Stimulated activated CD4-positive, alpha-beta T cell treated with anti-CD3 and anti-CD28 coated beads, TNF-alpha, amount 100 ng/mL, for 24 hours (primary cell): ENCODE data around the gene CYS1.
A peak's percentile ranks its signal among the peaks of the same experiment; 100 is the strongest.
"Not testable (repeated sequence)": the region's sequence is repeated elsewhere in the genome, so short reads cannot be mapped to it uniquely, and the experiment has no call there.

Source experiments
- DNase-seq, 3 experiments: peaks; one replicate each; pipeline ENCODE4 v3.0.0-alpha.2; 2020; ENCODE audit warnings: low read depth in 3 of 3

Gene CYS1, protein sequence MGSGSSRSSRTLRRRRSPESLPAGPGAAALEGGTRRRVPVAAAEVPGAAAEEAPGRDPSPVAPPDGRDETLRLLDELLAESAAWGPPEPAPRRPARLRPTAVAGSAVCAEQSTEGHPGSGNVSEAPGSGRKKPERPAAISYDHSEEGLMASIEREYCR

DNA sequence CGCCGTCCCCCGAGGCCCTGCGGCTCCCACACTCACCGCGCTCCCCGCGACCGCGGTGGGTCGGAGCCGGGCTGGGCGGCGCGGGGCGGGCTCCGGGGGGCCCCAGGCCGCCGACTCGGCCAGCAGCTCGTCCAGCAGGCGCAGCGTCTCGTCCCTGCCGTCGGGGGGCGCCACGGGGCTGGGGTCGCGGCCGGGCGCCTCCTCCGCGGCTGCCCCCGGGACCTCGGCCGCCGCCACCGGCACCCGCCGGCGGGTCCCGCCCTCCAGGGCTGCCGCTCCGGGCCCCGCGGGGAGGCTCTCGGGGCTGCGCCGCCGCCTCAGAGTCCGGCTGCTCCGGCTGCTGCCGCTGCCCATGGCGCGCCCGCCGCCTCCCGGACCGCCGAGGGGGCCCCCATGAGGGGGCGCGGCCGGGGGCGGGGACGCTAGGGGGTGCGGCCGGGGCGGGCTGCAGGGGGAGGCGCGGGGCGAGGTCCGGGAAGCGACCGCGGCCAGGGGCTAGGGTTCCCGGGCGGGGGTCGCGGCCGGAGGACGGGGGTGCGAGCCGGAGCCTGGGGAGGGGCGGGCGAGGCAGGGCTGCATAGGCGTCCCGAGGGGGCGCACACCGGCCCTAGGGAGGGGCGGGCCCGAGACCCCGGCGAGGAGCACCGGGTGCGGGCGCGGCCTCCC, at the start of gene CYS1:
Gene CYS1 (minus strand): TSS at position 542 of the 666 bp plus-strand sequence. CDS start 188 bp downstream, at position 354.
- DNase-seq, result no peak

DNA sequence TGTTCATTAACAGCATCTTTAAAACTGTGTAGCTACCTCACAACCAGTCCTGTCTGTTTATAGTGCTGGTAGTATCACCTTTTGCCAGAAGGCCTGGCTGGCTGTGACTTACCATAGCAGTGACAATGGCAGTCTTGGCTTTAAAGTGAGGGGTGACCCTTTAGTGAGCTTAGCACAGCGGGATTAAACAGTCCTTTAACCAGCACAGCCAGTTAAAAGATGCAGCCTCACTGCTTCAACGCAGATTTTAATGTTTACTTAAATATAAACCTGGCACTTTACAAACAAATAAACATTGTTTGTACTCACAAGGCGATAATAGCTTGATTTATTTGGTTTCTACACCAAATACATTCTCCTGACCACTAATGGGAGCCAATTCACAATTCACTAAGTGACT, 49.3 kb upstream of the CYS1 start:
- no peak for DNase-seq

DNA sequence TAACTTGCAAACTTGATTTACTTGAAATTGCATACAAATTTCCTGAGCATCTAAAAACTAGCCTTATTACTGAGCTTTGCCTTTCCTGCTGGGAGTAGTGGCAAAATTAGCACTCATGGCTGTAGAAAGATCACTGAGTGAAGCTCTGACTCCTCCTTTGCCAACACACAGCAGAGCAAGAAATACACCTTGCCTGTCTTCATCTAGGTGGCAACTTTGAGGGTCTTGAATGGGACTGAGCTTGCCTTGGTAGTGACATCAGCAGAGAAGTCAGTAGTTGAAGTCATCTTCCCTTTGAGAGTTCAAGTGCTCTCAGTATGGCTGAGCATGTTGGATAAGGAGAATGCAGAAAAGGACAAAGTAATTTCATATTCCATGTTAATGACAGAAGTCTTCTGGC, 48.2 kb upstream of the CYS1 start:
- no peak for DNase-seq

DNA sequence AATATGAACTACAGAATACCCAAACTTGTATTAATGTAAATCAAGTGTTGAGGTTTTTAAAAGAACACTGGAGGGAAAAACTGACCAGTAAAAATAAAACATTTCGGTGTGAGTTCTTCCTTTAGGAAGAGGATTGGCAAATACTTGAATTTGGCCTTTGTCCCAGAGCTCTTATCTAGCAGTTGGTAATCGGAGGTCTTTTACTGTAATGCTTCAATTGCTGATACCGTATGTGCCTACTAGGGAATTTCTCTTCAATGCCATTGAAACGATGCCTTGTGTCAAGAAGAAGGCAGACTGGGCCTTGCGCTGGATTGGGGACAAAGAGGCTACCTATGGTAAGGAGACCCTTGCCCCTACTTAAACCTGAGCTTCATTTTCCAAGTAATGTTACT, 46.4 kb upstream of the CYS1 start:
- no peak for DNase-seq

DNA sequence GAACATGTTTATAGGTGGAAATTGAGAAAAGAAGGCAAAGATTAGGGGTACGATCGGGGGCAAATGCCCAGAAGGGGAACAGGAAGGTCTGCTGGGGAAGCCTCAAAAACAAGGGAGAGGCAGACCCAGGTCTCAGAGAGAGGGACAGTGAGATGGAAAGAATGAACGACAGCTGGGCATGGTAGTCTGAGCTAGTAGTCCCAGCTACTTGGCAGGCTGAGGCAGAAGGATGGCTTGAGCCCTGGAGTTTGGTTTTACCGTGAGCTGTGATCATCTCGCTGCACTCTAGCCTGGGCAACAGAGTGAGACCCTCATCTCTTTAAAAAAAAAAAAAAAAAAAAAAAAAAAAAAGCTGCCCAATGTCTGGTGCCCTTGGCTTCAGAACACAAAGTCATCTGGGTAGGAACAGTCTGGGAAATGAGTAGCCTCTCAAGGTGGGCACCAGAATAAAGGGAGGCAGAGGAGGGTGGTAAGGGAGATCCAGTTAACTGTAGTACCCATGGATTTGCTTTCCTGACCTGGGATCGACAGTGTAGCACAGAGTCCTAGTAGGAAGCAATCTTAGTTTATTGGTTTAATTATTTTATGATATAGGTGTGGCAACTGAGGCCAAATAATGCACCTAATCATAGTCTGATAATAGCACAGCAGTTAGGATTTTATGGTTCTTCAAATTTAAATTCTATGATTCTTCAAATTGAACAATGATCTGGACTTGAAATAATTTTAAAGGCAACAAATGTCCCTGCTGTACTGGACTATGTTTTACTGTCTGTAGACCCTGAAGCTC, 45.8 kb upstream of the CYS1 start:
- no peak for DNase-seq

DNA sequence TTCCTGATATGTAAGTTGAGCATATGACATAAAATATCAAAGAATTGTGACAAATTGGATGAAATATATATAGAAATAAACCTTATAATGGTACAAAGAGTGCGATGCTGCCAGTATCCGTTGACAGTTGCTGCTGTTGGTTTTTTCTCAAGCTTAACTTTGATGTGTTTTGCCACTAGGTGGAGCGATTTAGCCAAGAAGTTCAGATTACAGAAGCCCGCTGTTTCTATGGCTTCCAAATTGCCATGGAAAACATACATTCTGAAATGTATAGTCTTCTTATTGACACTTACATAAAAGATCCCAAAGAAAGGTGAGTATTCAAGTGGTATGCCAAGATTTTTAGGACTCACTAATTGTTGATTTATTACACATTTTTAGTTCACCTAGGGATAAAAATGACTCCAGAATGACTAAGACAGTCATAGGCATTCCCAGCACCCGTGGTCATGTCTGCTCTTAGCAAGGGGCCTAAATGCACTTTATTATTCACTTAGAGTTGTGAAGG, 44.4 kb upstream of the CYS1 start:
- DNase-seq, result peak in 1 of 3 experiments; percentile 45

DNA sequence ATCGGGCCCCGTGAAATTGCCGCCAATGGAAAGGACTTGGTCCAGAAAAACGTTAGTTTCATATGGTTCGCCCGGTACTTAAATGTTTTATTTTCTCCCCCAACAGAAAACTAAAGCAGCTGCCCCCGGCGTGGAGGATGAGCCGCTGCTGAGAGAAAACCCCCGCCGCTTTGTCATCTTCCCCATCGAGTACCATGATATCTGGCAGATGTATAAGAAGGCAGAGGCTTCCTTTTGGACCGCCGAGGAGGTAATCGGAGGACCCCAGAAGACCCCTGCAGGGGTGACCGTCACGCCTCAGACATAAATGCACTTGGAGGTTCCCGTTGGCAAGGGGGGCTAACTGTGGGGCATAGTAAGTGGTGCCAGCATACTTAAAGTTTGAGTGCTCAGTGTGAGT, 43.1 kb upstream of the CYS1 start:
- no peak for DNase-seq

DNA sequence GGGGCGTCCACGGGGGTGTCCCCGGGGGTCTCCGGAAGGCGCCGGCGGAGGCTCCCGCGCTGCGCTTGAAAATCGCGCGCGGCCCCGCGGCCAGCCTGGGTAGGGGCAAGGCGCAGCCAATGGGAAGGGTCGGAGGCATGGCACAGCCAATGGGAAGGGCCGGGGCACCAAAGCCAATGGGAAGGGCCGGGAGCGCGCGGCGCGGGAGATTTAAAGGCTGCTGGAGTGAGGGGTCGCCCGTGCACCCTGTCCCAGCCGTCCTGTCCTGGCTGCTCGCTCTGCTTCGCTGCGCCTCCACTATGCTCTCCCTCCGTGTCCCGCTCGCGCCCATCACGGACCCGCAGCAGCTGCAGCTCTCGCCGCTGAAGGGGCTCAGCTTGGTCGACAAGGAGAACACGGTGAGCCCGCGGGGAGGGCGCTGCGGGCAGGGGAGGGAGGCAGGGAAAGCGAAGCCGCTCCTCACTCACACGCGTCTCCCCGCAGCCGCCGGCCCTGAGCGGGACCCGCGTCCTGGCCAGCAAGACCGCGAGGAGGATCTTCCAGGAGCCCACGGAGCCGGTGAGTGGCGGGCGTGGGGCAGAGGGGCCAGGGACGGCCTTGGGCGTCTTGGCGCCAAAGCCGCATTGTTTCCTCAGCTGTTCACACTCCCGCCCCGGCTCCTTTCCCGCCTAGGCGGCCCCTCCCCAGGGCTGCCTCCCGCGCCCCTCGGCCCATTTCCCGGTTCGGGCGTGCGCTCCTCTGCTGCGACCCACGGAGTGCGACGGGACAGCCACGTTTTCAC, 42.5 kb upstream of the CYS1 start, which contains the start of gene RRM2:
Gene RRM2 (plus strand): TSS at position 240 of the 781 bp plus-strand sequence. CDS start 60 bp downstream, at position 300.
- peak; percentile 76 to 96 (median 77) for DNase-seq

DNA sequence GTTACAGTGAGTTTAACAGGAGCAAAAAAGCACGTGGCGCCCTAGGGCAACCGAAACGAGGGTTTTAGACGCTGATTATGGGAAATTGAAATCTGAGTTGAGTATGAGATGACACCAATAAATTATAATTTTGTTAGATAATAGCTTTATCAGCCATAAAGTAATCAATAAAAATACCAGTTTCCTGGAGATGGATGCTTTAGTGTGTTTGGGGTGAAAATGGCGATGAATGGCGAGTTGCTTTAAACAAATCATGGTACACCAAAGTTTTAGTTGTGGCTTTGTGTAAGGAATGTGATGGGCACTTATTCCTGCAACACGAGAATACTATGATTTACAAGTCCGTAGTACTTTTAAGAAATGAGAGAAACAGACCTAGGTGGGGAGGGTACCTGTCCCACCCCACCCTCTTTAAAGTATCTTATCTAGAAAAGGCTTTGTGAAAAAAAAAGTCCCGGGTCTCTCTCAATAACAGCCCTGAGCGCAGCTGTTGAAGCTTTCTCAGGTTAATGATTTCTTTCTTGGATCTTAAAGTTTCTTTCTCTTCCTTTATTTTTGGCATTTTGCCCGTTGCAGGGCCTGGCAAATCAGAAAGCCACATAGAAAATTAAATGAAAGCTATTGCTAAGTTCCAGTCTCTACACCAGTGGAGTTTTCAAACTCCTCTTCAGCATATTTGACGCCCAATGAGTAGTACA, 40.8 kb upstream of the CYS1 start:
- no peak for DNase-seq

DNA sequence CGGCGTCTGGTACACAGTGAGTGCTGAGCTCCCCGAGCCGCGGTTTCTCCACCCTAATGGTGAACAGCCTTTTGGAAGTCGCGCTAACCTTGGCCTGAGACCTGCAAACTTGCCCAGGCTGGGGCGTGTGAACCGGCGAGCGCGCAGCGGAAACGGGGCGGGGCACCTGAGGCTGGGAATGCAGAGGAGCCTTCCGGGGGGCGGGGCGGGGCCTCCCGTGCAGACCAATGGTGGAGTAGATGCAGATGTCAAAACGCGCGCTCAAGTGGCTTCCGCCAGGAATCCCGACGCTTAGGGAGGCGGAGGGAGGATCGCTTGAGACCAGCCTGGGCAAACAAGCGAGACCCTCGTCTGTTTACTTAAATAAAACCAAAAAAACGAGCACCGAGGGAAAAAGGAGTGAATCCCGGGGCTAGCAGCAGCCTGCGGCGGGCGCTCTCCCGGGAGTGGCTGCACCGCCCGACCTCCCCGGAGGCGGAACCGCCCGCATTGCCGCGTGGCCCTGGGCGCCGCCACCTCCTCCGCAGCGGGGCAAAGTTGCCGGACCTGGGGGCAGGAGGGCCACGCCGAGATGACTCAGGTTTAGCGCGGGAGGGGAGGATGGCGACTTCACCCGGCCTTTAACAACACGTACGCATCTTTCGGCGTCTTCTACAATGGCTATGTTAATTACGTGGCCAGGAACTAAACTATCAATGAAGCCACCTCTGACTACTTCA, 40.1 kb upstream of the CYS1 start:
- DNase-seq, result peak; percentile 86 to 99 (median 93)

DNA sequence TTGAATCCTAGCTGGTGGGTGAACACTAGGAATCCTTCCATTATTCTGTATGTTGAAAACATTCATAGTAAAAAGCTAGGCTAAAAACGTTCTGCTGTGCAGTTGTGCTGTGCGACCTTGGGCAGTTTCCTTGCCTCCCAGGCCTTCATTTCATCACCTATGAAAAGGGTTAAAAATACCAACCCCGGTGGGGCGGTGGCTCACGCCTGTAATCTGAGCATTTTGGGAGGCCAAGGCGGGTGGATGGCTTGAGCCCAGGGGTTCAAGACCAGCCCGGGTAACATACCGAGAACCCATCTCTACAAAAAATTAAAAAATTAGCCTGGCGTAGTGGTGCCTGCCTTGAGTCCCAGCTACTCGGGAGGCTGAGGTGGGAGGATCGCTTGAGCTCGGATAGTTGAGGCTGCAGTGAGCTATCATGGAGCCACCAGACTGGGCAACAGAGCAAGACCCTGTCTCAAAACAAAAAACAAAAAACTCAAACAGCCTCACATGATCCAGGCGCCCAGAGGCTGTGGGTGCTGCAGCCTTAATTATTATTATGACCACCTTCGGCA, 39.5 kb upstream of the CYS1 start:
- no peak for DNase-seq

DNA sequence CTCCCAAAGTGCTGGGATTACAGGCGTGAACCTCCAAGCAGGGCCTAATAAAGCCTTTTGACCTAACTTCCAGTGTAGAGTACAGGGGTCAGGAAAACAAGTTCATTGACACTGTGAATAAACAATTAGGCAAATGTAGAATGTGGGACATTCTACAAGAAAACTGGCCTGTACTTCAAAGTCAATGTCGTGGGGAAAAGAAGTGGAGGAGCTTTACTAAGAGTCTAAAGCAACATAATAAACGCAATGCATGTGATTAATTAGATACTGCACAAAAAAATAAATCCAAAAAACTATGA, 38.8 kb upstream of the CYS1 start:
- DNase-seq, result no peak

DNA sequence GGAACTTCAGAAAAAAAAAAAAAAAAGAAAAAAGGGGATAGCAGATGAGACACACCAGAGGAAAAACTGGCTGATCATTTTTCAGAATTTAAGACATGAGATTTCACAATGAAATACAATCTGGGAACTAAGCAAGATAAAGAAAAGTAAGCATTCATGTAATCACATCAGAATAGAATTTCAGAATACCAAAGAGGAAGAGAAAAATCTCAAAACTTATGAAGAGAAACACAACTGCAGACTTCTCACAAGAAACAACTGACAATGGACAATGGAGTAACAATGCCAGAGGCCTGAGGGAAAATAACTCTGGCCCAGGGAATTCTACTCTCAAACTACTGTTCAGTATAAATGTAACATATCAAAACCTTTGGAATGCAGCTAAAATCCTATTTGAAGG, 29.1 kb upstream of the CYS1 start:
- DNase-seq, result no peak

DNA sequence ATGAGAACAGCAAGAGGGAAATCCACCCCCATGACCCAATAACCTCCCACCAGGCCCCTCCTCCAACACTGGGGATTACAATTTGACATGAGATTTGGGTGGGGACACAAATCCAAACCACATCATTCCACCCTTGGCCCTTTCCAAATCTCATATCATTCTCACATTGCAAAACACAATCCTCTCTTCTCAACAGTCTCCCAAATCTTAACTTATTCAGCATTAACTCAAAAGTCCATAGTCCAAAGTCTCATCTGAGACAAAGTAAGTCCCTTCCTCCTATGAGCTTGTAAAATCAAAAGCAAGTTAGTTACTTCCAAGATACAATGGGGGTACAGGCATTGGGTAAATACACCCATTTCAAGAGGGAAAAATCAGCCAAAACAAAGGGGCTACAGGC, 24.7 kb upstream of the CYS1 start:
- DNase-seq, result not testable (repeated sequence)

DNA sequence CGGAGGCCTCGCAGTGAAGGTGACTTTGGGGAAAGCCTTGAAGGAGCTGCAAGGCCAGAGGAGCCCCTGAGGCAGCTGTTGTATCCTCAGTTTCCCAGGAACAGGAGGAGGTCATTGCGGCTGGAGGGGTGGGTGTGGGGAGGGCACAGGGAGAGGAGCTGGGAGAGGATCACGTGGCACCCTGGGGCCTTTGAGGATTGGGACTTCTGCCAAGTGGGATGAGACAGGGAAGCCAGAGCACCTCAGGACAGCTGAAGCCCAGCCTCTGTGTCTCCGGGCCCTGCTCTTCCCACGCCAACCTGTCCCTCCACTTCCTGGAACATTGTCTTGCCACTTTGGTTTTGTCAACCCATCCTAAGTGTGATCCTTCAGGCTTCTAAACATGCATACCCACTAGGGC, 23.0 kb upstream of the CYS1 start:
- no peak for DNase-seq

DNA sequence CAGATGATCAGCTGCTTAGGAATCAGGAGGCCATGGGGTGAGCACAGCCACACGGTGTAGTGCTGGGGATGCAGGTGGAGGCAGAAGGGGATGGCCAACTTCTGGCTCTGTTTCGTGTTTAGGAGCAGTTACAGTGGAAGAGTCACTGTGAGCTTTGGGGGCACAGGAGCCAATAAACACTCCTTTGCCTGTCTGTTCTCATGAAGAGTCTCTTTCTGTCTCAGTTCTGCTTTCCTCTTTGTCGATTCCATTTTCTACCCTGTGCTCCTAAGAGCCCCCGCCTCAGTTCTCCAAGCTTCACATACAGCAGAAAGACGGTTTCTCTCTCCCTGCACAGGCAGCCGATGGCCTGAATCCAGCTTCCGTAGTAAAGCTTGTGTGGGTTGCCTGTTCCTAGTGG, 21.3 kb upstream of the CYS1 start:
- no peak for DNase-seq

DNA sequence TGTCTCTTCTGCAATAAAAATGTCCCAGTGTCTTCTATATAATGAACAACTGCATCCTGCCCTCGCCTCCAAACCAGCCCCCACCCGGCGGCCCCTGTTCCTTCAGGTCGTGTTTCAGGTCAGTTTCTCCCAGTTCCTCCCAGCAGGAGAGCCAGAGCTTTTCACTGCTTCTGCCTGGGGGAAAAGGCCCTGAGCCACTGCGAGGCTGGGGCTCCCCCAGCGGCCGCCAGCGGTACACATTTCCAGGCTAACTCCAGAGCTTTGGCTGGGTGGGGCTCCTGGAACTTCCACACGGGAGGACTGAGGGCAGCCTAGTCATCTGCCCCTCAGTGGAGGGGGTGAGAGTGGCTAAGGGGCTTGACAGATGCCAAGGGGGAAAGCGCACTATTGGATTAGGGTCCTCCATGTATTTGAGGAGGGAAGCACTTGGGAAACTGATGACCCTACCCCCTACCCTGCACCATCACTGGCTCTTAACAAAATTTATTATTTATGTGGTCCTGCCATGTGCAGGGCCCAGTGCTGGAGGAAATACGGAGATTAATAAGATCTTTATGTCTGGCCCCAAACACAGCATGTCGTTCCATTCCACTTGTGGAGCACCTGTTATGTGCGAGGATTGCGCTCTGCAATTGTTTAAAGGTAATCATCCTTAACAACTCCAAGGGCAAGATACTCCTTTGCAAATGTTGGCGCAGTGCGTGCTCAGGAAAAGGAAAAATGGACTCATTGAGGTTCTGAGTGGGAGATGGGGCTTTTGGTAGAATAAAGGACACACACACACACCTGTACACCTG, 17.3 kb upstream of the CYS1 start:
- DNase-seq, result peak in 1 of 3 experiments; percentile 45

DNA sequence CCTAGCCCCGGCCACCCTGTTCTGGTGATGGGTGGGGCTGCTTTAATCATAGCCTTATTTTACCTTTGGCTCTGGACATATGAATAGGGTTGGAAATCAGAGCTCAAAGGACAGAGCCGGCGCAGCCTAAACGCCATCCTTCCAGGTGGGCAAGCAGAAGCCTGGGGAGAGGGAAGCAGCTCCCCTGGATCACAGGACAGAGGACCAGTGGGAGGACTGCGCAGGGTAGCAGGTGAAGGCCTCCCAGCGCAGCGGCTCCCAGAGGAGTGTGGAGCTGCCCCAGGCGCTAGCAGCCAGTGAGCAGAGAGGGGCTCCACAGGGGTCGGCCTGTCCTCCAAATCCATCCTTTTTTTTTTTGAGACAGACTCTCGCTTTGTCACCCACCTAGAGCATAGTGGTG, 16.4 kb upstream of the CYS1 start:
- DNase-seq, result no peak

DNA sequence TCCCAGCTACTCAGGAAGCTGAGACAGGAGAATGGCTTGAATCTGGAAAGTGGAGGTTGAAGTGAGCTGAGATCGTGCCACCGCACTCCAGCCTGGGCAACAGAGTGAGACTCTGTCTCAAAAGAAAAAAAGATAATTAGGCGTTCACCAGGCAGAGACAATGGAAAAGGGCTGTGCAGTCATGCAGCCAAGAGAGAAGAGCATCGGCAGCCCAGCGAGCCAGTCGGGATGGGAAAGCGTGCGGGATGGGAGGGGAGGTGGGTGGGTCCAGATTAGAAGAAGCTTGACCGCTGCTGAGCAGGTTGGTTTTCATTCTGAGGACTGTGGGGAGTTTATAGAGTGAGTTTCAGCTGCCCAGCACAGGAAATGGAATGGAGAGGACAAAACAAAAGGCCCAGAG, 15.0 kb upstream of the CYS1 start:
- DNase-seq, result no peak
